ENCODE measurements around the gene CORO1C.

The CORO1C gene

GRCh38 chr12:108595711-108596647 lies 135.3 kb downstream of the CORO1C start:
- no peak for DNase-seq

Measured in NCI-H2227 treated with DMSO at 0.1 percent for 48 hours (cell line).